ENCODE measurements around the gene WDR83. TPM values are rescaled to one million over a fixed set of nuclear protein-coding genes. Genes with fewer than 3 reads are reported as not detected.

WDR83 gene
- total and polyA plus RNA-seq, 2 of the 4 experiments (the other 2 are of a cell fraction): 5.9 to 8.9 TPM

DNA sequence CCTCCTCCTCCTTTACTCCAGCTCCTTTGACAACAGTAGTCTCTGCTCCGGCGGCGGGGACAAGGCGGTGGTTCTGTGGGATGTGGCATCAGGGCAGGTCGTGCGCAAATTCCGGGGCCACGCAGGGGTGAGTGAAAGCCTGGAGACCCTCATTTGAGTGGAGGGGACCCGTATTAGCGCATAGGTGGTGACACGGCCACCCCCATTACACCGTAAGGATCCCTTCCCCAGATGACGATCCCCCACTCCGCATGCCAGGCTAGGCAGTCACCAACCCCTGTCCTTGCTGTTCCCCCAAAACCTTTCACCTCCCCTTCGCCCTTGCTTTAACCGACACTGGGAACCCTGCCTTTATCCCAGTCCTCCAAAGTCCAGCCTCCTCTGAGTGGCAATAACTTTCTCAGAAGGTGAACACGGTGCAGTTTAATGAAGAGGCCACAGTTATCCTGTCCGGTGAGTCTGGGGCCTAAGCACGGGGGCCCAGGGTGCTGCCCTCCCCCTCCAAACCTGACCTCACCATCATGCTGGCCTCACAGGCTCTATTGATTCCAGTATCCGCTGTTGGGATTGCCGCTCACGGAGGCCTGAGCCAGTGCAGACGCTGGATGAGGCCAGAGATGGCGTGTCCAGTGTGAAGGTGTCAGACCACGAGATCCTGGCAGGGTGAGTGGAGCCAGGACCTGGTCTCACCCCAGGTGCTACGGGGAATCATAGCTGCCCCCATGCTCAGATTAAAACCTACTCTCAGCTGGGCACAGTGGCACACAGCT is 3.7 kb downstream of the WDR83 start:
- Histone ChIP-seq H3K23ac (ENCODE audit: low read depth, low read length) (peak overlapping the region; percentile 82; the same call in 1 of the 2 replicates), H4K20me1 (ENCODE audit: insufficient read depth, low read length) (no peaks in the 10 kb centered on the region), H3K36me3 (ENCODE audit: control insufficient read depth, insufficient read depth, low read length) (peaks cover 18% of the 10 kb centered on the region), H2AK9ac (replicated peaks; ENCODE audit: low read depth, low read length, poor library complexity) (peak overlapping the region; percentile 98), H4K5ac (ENCODE audit: low read depth, low read length) (peak overlapping the region; percentile 42), H3K9me1 (ENCODE audit: insufficient read depth, low read length) (0 out of 2 replicates have a peak, but pooled peaks cover 13% of the 10 kb centered on the region), H3K4ac (ENCODE audit: low read depth, low read length) (peak overlapping the region; percentile 93), H3K4me3 (ENCODE audit: insufficient read depth, low read depth, low read length) (peak overlapping the region; percentile 58), H3K4me1 (ENCODE audit: control insufficient read depth, insufficient read depth, low read length) (peaks cover 15% of the 10 kb centered on the region), H3K4me2 (ENCODE audit: low read depth, low read length) (peak overlapping the region; percentile 72), H3K27me3 (ENCODE audit: control insufficient read depth, insufficient read depth, low read length) (no peaks in the 10 kb centered on the region), H3K9ac (ENCODE audit: low read depth, low read length) (peak overlapping the region; percentile 85), H2BK120ac (ENCODE audit: low read depth, low read length) (no peak overlapping the region), H3K18ac (ENCODE audit: low read depth, low read length) (no peak overlapping the region), H2BK15ac (ENCODE audit: low read depth, low read length) (no peak overlapping the region), H4K91ac (ENCODE audit: insufficient read depth, low read depth, low read length) (no peak overlapping the region), H3K56ac (ENCODE audit: extremely low read depth, insufficient read depth, low read length) (no peak overlapping the region), H4K8ac (ENCODE audit: low read depth in 2 of 2, low read length in 2 of 2) (peak overlapping the region; percentile 72 to 99; a peak in 2 of 4 replicates), H3K14ac (replicated peaks; ENCODE audit: low read depth, low read length) (peak overlapping the region; percentile 78), H2AK5ac (ENCODE audit: low read depth, low read length) (peak overlapping the region; percentile 41), H3K27ac (ENCODE audit: insufficient read depth, low read length) (peak overlapping the region; percentile 79), H3K9me3 (ENCODE audit: control insufficient read depth, insufficient read depth, low read length) (no peaks in the 10 kb centered on the region), H2BK20ac (ENCODE audit: low read depth, low read length) (no peak overlapping the region), H2AFZ (replicated peaks; ENCODE audit: low read length, poor library complexity) (peak overlapping the region; percentile 95), H3K79me1 (ENCODE audit: low read depth in 1 of 2, low read length in 2 of 2) (peaks cover 32 to 66% of the 10 kb centered on the region in 2 experiments), H2BK5ac (ENCODE audit: low read depth, low read length, poor library complexity, severe bottlenecking) (peak overlapping the region; percentile 93)
- CTCF ChIA-PET: no interaction called here
- intact Hi-C loops (cut with micrococcal nuclease) (loop anchor here (5.0 kb wide), 1 partner anchor 788 kb away; no protein-coding TSS in a partner anchor), in situ Hi-C loops (cut with MboI; ENCODE audit: low sequenced_read_pairs) (loop anchor here (5.0 kb wide), 1 partner anchor 103 kb away; no protein-coding TSS in a partner anchor), dilution Hi-C loops (cut with HindIII; ENCODE audit: low sequenced_read_pairs, unreplicated experiment) (no loop called here)
- DNase-seq: no peak
- 62% methylated on average over 9 of the region's 26 CpGs; no CpG with 5 or more reads in 1 of the 2 experiments for WGBS, 2 experiments (ENCODE audit: extremely low coverage in 2 of 2, insufficient read length in 1 of 2)
- no peak for ATAC-seq (ENCODE audit: low read depth)
- TF ChIP-seq, protein P1, sequence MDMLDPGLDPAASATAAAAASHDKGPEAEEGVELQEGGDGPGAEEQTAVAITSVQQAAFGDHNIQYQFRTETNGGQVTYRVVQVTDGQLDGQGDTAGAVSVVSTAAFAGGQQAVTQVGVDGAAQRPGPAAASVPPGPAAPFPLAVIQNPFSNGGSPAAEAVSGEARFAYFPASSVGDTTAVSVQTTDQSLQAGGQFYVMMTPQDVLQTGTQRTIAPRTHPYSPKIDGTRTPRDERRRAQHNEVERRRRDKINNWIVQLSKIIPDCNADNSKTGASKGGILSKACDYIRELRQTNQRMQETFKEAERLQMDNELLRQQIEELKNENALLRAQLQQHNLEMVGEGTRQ (IDR thresholded peaks at IDR 0.05; ENCODE audit: low read depth, low read length): no peak
- no peak for TF ChIP-seq BHLHE40 (IDR thresholded peaks at IDR 0.05; ENCODE audit: low read depth, low read length)
- TF ChIP-seq, protein P2, sequence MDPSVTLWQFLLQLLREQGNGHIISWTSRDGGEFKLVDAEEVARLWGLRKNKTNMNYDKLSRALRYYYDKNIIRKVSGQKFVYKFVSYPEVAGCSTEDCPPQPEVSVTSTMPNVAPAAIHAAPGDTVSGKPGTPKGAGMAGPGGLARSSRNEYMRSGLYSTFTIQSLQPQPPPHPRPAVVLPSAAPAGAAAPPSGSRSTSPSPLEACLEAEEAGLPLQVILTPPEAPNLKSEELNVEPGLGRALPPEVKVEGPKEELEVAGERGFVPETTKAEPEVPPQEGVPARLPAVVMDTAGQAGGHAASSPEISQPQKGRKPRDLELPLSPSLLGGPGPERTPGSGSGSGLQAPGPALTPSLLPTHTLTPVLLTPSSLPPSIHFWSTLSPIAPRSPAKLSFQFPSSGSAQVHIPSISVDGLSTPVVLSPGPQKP (IDR thresholded peaks at IDR 0.05; ENCODE audit: borderline replicate concordance, low read depth, low read length): no peak
- TF ChIP-seq RFX5 (IDR thresholded peaks at IDR 0.05; ENCODE audit: low read depth, low read length): no peak
- no peak for TF ChIP-seq MXI1 (IDR thresholded peaks at IDR 0.05; ENCODE audit: borderline replicate concordance, low read depth, low read length)
- TF ChIP-seq, protein P3, sequence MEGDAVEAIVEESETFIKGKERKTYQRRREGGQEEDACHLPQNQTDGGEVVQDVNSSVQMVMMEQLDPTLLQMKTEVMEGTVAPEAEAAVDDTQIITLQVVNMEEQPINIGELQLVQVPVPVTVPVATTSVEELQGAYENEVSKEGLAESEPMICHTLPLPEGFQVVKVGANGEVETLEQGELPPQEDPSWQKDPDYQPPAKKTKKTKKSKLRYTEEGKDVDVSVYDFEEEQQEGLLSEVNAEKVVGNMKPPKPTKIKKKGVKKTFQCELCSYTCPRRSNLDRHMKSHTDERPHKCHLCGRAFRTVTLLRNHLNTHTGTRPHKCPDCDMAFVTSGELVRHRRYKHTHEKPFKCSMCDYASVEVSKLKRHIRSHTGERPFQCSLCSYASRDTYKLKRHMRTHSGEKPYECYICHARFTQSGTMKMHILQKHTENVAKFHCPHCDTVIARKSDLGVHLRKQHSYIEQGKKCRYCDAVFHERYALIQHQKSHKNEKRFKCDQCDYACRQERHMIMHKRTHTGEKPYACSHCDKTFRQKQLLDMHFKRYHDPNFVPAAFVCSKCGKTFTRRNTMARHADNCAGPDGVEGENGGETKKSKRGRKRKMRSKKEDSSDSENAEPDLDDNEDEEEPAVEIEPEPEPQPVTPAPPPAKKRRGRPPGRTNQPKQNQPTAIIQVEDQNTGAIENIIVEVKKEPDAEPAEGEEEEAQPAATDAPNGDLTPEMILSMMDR (conservative IDR thresholded peaks at IDR 0.05; ENCODE audit: low read depth, low read length): no peak
- TF ChIP-seq MAFK (IDR thresholded peaks at IDR 0.05; ENCODE audit: low read depth, low read length): no peak
- TF ChIP-seq FOS (IDR thresholded peaks at IDR 0.05; ENCODE audit: low read depth, low read length): no peak
- TF ChIP-seq POLR2A (IDR thresholded peaks at IDR 0.05; ENCODE audit: low read depth, low read length): no peak
- no peak for TF ChIP-seq RCOR1 (IDR thresholded peaks at IDR 0.05; ENCODE audit: insufficient replicate concordance, low read length)
- no peak for TF ChIP-seq MAZ (IDR thresholded peaks at IDR 0.05; ENCODE audit: borderline replicate concordance, low read depth, low read length)
- POLR2A ChIA-PET (ENCODE audit: unreplicated experiment): no interaction called here
- BruUV-seq (replicated peaks): no TSS peak
